ENCODE data around the gene RNF123. TPM values are rescaled to one million over a fixed set of nuclear protein-coding genes. Genes with fewer than 3 reads are reported as not detected.

RNF123 gene
- total RNA-seq, 1 donor from 2014 or later: 55.6 TPM

GRCh38 chr3:49658711-49659110 is 30.6 kb upstream of the RNF123 start:
- no peak for DNase-seq (ENCODE audit: low spot score)

GRCh38 chr3:49659756-49660155 is 29.6 kb upstream of the RNF123 start:
- DNase-seq (ENCODE audit: low spot score): no peak

DNA sequence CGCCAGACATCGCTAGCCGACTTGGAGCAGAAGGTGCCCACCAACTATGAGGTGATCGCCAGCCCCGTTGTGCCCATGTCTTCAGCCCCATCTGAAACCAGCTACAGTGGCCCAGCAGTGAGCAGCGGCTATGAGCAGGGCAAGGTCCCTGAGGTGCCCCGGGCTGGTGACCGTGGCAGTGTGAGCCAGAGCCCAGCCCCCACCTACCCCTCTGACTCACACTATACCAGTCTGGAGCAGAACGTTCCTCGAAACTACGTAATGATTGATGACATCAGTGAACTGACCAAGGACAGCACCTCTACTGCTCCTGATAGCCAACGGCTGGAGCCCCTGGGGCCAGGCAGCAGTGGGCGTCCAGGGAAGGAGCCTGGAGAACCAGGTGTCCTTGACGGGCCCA is 28.1 kb upstream of the RNF123 start:
- no peak for DNase-seq (ENCODE audit: low spot score)

- no peak for DNase-seq (ENCODE audit: low spot score)
These were observed 27.3 kb upstream of the RNF123 start for GRCh38 chr3:49662021-49662420.

- no peak for DNase-seq (ENCODE audit: low spot score)
These were observed 26.5 kb upstream of the RNF123 start for GRCh38 chr3:49662720-49663413.

GRCh38 chr3:49663831-49664230 is 25.5 kb upstream of the RNF123 start:
- no peak for DNase-seq (ENCODE audit: low spot score)

DNA sequence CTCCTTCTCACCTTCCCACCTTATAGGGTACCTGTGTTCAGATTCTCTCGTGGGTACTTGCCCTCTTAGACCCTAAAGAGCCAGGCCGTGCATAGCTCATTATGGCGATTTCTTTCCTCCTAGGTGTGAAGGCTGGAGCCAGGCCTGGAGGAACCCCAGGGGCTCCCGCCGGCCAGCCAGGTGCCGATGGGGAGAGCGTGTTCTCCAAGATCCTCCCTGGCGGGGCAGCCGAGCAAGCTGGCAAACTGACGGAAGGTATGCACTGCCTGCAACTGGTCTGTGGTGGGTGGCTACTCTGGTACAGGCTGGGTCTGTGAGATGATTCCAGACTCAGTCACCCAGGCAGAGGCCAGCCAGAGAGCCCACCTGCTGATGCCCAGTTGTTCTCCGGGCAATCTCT is 25.1 kb upstream of the RNF123 start:
- DNase-seq (ENCODE audit: low spot score): no peak

DNA sequence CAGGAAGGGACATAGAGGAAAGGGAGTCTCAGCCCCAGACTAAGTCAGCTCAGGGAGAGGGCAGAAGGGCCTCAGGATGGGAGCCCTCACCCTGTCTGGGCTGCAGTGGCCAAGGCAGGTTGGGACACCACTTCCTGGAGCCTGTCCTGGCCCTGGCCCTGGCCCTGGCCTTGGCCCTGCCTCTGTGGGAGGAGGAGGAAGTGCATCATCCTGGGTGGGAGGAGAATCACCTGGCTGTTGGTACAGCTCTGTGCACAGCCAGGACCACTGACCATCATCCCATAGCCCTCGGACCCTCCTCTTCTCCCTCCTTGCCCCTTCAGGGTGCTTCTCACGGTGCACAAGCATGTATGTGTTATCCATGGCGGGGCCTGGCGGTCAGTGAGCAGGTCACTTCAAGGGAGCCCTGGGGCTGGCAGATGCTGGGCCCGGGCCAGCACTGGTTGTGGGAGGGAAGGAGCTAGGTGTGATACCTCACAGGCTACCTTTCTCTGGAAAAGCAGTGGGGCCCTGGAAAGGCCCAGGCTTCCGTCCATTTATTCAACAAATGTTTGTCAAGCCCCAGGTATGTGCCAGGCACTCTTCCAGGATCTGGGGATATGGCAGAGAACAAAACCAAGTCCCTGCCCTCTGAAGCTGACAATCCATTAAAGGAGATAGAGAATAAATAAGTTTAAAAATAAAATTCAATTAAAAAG is 23.4 kb upstream of the RNF123 start:
- no peak for DNase-seq (ENCODE audit: low spot score)

- DNase-seq (ENCODE audit: low spot score): no peak
These were observed 22.8 kb upstream of the RNF123 start for GRCh38 chr3:49666592-49666991.

GRCh38 chr3:49667701-49668413 is 21.5 kb upstream of the RNF123 start:
- no peak for DNase-seq (ENCODE audit: low spot score)

DNA sequence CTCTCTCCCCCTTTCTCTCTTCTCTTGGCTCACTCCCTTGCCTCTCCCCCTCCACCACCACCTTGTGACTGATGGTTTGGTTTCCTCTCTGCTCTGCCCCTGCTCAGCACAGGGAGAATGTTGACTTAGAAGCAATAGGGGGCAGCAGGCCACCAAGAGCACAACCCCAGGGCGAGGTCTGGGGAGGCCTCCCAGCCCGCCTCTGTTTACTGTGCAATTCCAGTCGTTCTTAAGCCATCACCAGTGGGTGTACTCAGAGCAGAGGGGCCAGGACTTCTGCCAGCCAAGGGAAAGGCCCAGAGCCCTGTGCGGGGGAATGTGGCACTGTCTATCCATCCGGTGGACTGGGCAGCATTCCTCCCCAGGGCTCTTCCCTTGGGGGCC is 21.0 kb upstream of the RNF123 start:
- DNase-seq (ENCODE audit: low spot score): no peak

- no peak for DNase-seq (ENCODE audit: low spot score)
These were observed 20.5 kb upstream of the RNF123 start for GRCh38 chr3:49668861-49669260.

DNA sequence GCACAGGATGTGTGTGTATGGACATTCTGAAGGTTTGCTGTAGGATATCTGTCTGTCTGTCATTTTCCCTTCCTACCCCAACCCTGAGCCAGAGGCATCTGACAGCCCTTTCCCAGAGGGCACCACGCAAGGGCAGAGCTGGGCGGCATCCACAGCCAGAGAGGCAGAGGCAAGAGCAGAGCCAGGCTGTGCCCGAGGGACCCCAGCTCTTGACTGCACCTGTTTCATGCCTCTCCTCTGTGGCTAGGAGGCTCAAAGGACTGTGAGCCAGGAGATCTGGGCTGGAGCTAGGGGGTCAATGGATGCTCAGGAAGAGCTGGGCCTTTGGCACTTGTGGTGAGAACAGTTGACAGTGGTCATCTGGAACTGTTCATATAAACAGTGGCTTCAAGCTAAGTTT is 20.0 kb upstream of the RNF123 start:
- DNase-seq (ENCODE audit: low spot score): no peak

DNA sequence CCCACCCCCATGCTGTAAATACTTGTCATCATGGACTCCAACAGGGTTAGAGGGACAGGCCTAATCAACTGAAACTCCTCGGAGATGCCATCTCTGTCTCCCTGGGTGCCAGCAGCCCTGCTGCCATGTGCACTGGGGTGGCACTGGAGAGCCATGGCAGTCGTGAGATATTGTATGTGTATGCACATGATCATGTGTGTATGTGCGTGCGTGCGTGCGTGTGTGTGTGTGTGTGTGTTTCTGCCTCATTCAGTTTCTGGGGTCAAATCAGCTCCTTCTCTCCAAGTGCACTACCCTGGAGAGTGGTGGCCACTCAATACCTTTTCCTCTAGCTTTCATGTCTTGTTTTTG is 18.4 kb upstream of the RNF123 start:
- no peak for DNase-seq (ENCODE audit: low spot score)

DNA sequence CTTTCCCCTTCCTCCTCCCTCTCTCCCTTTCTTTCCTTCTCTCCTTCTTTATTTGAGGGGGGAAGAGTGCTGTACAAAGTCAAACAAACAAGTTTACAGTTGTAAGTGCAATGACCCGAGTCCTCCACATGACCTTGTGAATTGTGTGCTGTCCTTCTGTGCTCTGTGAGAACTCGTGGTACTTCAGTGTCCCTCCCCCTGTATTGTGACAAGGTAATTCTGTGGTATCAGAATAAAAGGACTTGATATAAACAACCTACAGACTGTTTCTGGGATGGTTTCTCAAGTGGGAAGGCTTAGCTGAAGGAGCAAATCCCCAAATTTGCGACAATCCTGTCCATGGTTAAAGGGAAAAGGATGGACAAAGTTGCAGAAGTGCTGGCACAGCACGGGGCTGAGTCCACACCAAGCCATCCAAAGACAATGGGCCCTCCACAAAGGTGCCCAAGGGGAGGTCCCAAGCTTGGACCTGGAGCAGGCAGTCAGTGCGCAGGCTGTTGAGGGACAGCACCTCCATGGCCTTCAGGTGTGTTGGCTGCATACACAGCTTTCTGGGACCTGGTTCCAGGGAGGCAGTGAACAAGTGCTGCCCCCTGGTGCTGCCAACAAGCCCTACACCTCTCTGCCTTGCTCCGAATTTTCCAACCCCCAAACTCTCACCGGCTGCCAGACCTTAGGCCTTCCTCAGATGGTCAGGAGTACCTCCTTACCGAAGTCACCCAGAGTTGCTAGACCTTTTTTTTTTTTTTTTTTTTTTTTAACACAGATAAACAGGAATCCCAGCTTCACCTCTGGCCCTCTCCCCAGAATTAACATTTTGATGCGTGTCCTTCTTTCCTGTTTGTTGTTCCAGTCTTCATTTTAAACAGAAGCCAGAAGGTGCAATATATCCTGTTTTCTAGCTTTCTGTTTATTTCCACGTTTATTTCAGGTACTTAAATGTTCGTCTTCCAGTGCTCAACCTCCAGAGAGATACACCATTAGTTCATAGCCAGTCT is 17.8 kb upstream of the RNF123 start:
- peak; percentile 68 for DNase-seq (ENCODE audit: low spot score)

DNA sequence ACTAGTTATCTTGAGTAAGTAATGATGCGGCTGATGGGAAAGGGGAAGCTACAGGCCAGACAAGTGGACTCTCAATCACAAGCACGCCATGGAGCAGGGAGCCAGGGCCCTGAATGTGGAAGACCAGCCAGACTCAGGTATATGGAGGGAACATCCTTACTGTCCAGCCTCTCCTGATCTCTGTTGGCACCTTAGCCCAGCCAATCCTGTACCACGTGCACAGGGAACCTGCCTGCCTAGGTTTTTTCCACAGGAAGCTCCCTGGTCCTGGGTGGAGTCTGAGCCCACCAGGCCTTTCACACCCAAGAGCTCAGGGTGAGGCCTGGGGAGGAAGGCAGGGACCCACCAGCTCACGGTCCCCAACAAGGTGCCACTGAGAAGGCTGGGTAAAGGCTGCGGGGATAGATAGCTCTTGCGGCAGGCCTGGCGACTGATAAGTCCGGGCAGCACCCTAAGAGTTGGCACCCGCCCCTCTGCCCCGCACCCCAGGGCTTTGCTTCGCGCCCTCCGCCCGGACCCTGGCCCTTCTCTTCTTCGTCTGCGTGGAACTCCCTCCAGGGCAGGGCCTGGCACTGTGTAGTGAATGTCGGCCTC is 16.1 kb upstream of the RNF123 start:
- DNase-seq (ENCODE audit: low spot score): no peak

DNA sequence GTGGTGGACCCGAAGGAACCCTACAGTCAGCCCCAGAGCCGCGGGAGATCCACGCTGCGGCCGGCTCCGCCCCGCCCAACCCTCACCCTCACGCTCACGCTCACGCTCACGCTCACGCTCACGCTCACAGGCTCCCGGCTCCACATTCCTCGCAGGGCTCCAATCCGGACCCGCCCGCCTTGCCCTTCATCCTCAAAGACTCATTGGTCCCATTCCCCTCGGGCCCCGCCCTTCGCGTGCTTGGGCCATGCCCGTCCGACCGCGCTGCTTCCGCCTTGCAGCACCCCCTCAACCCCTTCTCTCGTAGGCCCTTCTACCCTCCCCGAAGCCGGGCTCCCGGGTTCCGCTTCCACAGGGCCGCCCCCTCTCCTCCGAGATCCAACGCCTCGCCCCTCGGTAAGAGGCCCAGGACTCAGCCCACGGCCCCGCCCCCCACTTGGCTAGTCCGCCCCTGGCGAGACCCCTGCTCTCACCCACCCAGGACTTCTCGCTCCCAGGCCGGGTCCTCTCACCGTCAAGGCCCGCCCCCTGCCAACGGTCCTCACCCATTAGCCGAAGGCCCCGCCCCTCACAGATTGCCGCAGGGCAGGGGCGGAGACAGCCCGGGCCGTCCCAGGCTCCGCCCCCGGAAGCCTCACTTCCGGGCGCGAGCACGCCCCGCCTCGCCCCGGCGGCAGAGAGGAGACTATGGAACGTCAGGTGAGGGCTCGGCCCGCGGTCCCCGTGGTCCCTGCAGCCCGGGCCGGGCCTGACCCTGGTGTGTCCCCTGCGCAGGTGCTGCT is 15.5 kb upstream of the RNF123 start, which contains the start of gene APEH:
Gene APEH, plus strand, starts transcription at position 637 of the 782 bp plus-strand sequence. Its CDS starts 51 bp downstream, at position 688.
- peak; percentile 95 for DNase-seq (ENCODE audit: low spot score)

DNA sequence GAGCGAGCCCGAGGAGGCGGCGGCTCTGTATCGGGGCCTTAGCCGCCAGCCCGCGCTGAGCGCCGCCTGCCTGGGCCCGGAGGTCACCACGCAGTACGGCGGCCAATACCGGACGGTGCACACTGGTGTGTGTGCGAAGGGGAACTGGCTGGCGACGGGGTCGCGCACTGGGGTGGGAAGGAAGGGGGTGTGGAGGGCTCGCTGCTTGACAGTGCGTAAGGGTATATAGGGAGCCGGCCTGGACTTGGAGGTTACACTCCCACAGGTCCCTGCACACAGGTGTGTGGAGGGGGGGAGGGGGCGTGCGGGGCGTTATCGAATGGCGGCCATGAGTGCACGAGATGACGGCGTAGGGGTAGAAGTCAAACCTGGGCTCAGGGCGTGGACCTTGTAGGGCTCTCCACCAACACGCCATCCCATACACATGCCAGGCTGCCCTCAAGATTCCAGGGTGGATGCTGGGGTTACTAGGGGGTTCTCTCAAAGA is 14.8 kb upstream of the RNF123 start:
- DNase-seq (ENCODE audit: low spot score): no peak

GRCh38 chr3:49675912-49676311 is 13.4 kb upstream of the RNF123 start:
- DNase-seq (ENCODE audit: low spot score): no peak

GRCh38 chr3:49680493-49681231 is 8.7 kb upstream of the RNF123 start:
- no peak for DNase-seq (ENCODE audit: low spot score)

All from mucosa of gallbladder (tissue), 1 donor.